GM06990 (cell line): ENCODE results near the gene YBX1.

Source experiments
- DNase-seq: peaks from one replicate; pipeline ENCODE4 v3.0.0-alpha.2; 2011; ENCODE audit not compliant: insufficient read length; ENCODE audit errors: extremely low read depth
- H3K27me3 ChIP-seq: replicated peaks from 2 replicates; pipeline ENCODE4 v1.6.0; 2011; ENCODE audit warnings: low read length; ENCODE audit not compliant: control insufficient read depth, insufficient read depth
- H3K36me3 ChIP-seq: 2 replicates; pipeline ENCODE4 v1.5.1; 2011; ENCODE audit warnings: low read length; ENCODE audit not compliant: control insufficient read depth, insufficient read depth
- H3K4me3 ChIP-seq: replicated peaks from 2 replicates; pipeline ENCODE4 v1.5.1; 2011; ENCODE audit warnings: low read depth, mild to moderate bottlenecking, control low read depth, low read length
- CTCF ChIP-seq: IDR thresholded peaks from 2 replicates; pipeline ENCODE4 v1.5.1; 2011; ENCODE audit warnings: low read length, control low read depth, mild to moderate bottlenecking, inconsistent platforms; ENCODE audit not compliant: insufficient read depth, poor library complexity, severe bottlenecking

Gene YBX1

GRCh38 chr1:42736571-42737200 is 54.5 kb downstream of the YBX1 start:
- H3K27me3 ChIP-seq: no peaks in the 10 kb centered on the region
- DNase-seq: no peak
- no peak for TF ChIP-seq CTCF

GRCh38 chr1:42737257-42737656 is 55.0 kb downstream of the YBX1 start:
- Histone ChIP-seq H3K36me3 (no peaks in the 10 kb centered on the region), H3K27me3 (no peaks in the 10 kb centered on the region), H3K4me3 (no peak overlapping the region)
- peak; percentile 36 for TF ChIP-seq CTCF
- peak; percentile 29 for DNase-seq

More at GRCh38 chr1:42736571-42737200, 54.5 kb downstream of the YBX1 start:
- Histone ChIP-seq H3K36me3 (no peaks in the 10 kb centered on the region), H3K4me3 (no peak overlapping the region)

- DNase-seq: no peak
- Histone ChIP-seq H3K36me3 (no peaks in the 10 kb centered on the region), H3K27me3 (no peaks in the 10 kb centered on the region), H3K4me3 (no peak overlapping the region)
- TF ChIP-seq CTCF: no peak
Observed at GRCh38 chr1:42737986-42738677, 55.9 kb downstream of the YBX1 start.

- no peak for DNase-seq
- Histone ChIP-seq H3K36me3 (no peaks in the 10 kb centered on the region), H3K27me3 (no peaks in the 10 kb centered on the region), H3K4me3 (no peak overlapping the region)
- TF ChIP-seq CTCF: no peak
Observed at GRCh38 chr1:42738678-42739226, 56.5 kb downstream of the YBX1 start.

GRCh38 chr1:42739753-42740700 is 57.8 kb downstream of the YBX1 start, which contains the start of gene CLDN19:
Gene CLDN19, minus strand, starts transcription at chr1:42740236. Its CDS starts 173 bp downstream, at chr1:42740063.
- H3K4me3 ChIP-seq: no peak within 1 kb of the TSS
- H3K27me3 ChIP-seq: no peaks in the 10 kb centered on the region
- TF ChIP-seq CTCF: no peak
- no peak for DNase-seq
- no peaks in the 10 kb centered on the region for H3K36me3 ChIP-seq
